Retina (tissue), 1 donor: ENCODE results near the gene CDC14B.
A peak's percentile ranks its signal among the peaks of the same experiment; 100 is the strongest.
"Not testable (repeated sequence)": the region's sequence is repeated elsewhere in the genome, so short reads cannot be mapped to it uniquely, and the experiment has no call there.

Experiments used
- DNase-seq: peaks from one replicate; pipeline ENCODE4 v3.0.0-alpha.2; 2016

Gene CDC14B

GRCh38 chr9:96532173-96532572 is 87.5 kb downstream of the CDC14B start:
- no peak for DNase-seq

GRCh38 chr9:96524764-96525163 is 94.9 kb downstream of the CDC14B start:
- DNase-seq, result no peak

- DNase-seq, result no peak
These were observed 95.6 kb downstream of the CDC14B start for GRCh38 chr9:96524045-96524444.

- DNase-seq, result no peak
These were observed 96.3 kb downstream of the CDC14B start for GRCh38 chr9:96523374-96523773.

- no peak for DNase-seq
These were observed 97.3 kb downstream of the CDC14B start for GRCh38 chr9:96522366-96522765.

GRCh38 chr9:96519787-96520186 is 99.9 kb downstream of the CDC14B start:
- no peak for DNase-seq

- DNase-seq, result no peak
These were observed 100.5 kb downstream of the CDC14B start for GRCh38 chr9:96519095-96519494.

- no peak for DNase-seq
These were observed 103.8 kb downstream of the CDC14B start for GRCh38 chr9:96515621-96516470.

GRCh38 chr9:96514800-96515158 is 104.9 kb downstream of the CDC14B start:
- no peak for DNase-seq

- DNase-seq, result no peak
These were observed 105.4 kb downstream of the CDC14B start for GRCh38 chr9:96514108-96514799.

GRCh38 chr9:96513622-96514021 is 106.0 kb downstream of the CDC14B start:
- DNase-seq, result peak; percentile 36

GRCh38 chr9:96512240-96512639 is 107.4 kb downstream of the CDC14B start:
- DNase-seq, result no peak

GRCh38 chr9:96510258-96510657 is 109.4 kb downstream of the CDC14B start:
- no peak for DNase-seq

- DNase-seq, result no peak
These were observed 109.8 kb downstream of the CDC14B start for GRCh38 chr9:96509848-96510247.

- no peak for DNase-seq
These were observed 110.6 kb downstream of the CDC14B start for GRCh38 chr9:96509026-96509425.

GRCh38 chr9:96508227-96508940 is 111.3 kb downstream of the CDC14B start:
- no peak for DNase-seq

- DNase-seq, result no peak
These were observed 114.2 kb downstream of the CDC14B start for GRCh38 chr9:96505316-96505991.

GRCh38 chr9:96503918-96504317 is 115.7 kb downstream of the CDC14B start:
- no peak for DNase-seq

GRCh38 chr9:96503374-96503748 is 116.3 kb downstream of the CDC14B start:
- DNase-seq, result not testable (repeated sequence)

- no peak for DNase-seq
These were observed 116.9 kb downstream of the CDC14B start for GRCh38 chr9:96502539-96503373.

GRCh38 chr9:96501633-96502538 is 117.8 kb downstream of the CDC14B start:
- no peak for DNase-seq
